Measurements from ENCODE around the gene EIF4G3.

GRCh38 chr1:20823845-20824244, 352.9 kb downstream of the EIF4G3 start:
- no peak for TF ChIP-seq CTCF (IDR thresholded peaks at IDR 0.05)
- TF ChIP-seq POLR2A (IDR thresholded peaks at IDR 0.05) = no peak
